Activated effector memory CD4-positive, alpha-beta T cell treated with anti-CD3 and anti-CD28 coated beads, Interleukin-2, amount 50 U/mL, for 16 hours (primary cell): ENCODE measurements around the gene RALA.

Source experiments
- DNase-seq: peaks from one replicate; pipeline ENCODE4 v3.0.0-alpha.2; 2020

Gene RALA

GRCh38 chr7:39615350-39615975, 7.9 kb upstream of the RALA start:
- no peak for DNase-seq

- DNase-seq = no peak
Observed at GRCh38 chr7:39616138-39616537, 7.2 kb upstream of the RALA start.

DNA sequence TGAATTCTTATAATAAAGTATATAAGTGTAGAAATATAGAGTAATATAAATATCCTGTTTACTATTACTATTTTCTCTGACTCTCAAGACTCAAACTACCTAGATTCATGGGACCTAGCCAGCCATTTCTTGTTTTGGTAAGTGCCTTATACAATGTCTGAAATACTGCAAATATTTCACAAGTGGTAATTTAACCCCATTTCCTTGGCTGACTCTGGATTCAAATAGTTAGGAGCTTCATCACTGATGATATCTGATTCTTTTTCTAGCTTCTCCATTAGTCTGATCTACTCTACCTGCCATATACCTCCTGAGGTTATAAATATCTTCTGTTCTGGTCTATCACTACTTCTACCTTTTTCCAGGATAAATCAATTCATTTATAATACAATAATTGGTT, 6.4 kb upstream of the RALA start:
- no peak for DNase-seq

DNA sequence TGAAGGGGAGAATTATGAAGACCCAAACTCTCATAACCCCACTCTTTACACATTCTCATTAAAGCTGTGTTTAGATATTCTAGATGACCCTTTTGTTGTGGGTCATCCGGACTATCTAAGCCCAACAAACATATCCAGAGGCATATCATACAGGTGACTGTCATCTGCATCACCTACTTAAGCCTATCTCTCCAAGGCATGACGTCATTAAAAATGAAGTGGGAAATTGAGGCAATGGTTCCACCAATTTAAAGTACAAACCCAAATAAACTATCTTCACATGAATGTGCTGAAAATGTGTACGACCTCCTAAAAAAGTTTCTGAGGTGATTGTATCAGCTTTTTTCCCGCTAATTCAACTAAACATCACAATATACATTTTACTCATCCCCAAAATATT, 4.5 kb upstream of the RALA start:
- DNase-seq = no peak

- DNase-seq = no peak
Observed at GRCh38 chr7:39620486-39620885, 2.9 kb upstream of the RALA start.

DNA sequence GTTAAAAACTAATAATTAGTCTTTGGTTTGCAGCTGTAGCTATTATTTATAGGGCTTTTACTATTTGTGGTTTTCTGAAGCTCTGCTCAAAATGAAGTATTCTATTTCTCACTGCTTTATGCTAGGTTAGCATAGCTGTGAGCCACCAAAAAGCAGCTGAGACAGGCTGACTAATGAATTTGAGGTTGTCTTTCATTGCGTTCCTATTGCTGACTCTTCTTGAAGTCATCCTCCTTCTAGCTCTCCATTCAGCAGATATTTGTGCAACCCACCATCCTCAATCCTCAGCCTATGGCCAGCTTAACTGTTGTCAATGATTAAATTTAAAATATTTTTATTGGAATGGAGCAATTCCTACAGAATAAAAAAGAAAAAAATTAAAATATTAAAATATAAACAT, 2.1 kb upstream of the RALA start:
- DNase-seq = no peak

DNA sequence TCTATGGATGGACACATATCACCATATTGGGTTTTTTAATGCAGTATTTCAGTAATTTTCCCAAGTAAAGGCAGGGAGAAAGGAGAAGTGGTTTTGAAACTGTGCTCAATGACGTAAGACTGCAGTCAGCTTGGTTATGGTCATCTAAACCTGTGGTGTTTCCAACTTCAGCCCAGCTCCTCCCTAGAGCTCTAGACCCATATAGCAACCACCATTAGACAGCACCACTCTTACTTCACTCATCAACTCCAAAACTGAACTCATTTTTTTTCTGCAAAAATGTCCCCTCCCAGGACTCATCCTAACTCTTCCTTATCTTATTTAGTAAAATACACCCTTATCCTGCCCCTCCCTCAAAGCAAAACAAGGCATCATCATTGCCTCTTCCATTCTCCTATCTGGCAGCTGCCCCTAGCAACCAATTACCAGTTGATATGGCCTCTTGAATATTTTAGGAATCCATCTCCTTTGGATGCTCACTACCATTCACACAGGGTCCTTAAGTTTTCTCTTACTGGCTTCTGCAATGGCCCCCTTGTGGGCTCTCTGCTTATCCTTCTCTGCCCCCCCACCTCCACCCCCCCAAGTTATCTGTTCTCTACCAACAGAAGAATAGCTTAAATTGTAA, 1.5 kb upstream of the RALA start:
- DNase-seq = no peak

DNA sequence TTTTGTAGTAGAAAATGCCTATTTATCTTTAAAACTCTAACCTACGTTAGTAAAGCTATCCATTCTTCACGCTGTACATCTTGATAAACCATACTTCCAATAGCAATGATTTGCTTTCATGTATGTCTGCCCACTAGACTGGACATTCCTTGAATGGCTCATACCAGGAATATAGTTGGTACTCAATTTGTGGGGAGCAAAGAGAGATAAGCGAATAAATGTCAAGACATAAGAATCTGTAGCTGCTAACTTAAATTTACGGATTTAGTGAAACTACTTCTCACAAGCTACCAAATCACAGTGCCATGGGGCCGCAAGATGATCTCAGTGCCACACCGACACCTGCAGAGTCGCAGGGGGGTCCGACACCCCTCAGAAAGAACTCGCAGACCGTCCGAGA, 763 bp upstream of the RALA start:
- DNase-seq = no peak

DNA sequence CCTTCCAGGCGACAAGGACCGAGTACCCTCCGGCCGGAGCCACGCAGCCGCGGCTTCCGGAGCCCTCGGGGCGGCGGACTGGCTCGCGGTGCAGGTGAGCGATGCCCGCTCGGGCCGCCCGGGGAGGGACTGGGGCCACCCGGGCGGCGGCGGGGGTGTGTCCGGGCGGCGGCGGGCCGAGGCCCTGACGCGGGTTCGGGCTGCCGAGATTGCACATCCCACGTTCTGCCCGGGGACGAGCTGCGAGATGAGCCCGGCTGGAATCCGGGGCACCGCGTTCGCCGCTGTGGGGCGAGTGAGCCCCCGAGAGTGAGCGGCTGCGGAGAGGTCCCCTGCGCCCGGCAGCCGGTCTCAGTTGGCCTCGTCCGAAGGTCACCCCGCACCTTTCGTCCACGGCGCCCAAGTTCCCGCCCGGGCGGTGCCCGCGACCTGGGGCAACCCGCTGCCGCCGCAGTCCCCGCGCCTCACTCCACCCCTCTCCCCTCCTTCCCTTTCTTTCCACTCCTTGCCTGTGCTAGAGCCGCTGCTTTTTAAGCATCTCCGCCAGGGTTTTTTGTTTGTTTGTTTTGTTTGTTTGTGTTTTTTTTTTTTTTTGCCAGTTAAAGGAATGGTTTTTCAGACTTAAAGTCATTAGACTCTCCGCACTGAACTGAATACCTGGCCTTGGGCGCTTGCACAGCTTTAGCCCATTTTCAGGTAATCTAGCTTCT, 515 bp downstream of the RALA start:
- no peak for DNase-seq

DNA sequence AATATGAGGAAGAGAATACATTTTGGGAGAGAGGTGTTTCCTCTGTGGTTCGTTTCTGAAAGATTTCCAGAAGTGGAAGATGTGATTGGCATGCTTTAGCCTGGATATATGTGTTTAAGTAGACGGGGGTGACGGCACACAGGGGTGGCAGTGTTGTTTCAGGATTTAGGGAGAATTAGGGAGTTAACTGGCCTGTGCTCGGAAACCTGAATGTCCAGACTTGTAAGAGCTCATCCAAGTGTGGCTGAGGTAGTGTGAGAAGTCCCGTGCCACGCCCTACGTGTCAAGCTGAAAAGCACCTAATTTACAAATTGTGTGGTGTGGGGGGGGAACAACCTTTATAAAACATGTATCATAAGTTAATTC, 1.1 kb downstream of the RALA start:
- peak; percentile 70 for DNase-seq

- no peak for DNase-seq
Observed at GRCh38 chr7:39624935-39625694, 1.7 kb downstream of the RALA start.

GRCh38 chr7:39631736-39632308, 8.4 kb downstream of the RALA start:
- no peak for DNase-seq

DNA sequence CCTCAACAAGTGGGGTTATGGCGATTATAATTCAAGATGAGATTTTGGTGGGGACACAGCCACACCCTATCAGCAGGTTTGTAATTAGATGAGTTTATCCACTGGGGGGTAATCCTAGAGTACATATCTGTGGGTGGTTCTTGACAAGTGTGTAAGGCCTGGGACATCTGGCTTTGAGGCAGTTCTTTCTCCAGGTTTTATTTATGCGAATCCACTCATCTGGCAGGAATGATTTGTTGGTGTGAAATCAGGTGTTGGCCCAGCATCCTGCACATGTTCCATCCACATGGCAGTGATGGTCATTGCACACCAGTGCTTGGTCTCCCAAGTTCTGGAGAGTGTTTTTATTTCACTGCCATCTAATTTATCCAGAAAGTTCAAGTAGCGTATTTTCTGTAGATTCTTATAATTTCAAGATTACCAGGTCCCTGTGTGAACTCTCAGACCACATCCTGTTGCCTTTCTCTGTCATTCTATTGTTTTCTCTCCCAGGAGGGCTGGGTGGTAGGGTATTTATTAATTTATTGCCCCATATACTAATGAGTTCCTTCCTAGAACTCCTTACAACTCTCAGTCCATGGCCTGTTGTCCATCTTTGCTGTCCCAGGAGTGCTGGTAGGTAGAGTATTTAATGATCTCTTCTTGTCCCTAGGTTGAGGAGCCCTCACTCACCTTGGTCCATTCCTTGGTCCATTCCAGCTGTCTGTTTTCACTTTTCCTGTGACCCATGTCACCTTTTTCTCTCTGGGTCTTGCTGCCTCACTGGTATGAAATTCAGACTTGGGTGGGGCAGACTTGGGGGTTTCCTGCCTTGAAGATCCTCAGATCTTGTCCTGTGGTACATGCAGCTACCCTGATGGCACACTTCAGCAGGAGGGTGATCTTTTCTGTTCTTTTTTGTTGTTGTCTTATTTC, 10.4 kb downstream of the RALA start:
- no peak for DNase-seq

DNA sequence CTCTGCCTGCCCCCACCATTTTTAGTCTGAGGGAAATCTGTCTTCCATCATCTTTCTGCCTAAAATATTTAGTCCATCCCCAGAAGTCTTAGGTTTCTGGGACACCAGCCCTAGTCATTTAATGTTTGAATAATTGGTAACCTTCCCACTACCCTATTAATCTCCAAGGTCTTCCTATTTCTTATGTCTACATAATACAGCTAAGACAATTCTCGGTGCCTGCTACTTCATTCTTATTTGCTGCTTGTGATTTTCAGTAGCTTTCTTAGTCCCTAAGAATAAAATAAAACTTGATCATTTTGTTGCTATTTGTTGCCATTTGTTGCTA, 11.1 kb downstream of the RALA start:
- no peak for DNase-seq

DNA sequence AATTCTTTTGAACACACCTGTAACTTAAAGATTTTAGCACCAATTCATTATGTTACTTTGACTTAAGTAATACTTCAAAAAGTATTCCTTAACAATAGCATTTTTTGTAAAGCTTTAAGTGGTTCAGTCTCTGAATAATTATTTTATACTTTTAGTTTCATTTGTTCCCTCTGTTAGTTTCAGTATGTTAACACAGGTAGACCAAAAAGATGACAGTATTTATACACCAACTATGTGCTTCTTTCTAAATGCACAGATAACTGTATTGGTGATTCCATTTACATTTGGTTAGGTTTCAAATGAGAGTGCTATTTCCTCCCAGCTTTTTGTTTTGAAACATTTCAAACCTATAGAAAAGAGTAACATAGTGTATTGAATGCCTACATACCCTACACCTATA, 14.0 kb downstream of the RALA start:
- no peak for DNase-seq

DNA sequence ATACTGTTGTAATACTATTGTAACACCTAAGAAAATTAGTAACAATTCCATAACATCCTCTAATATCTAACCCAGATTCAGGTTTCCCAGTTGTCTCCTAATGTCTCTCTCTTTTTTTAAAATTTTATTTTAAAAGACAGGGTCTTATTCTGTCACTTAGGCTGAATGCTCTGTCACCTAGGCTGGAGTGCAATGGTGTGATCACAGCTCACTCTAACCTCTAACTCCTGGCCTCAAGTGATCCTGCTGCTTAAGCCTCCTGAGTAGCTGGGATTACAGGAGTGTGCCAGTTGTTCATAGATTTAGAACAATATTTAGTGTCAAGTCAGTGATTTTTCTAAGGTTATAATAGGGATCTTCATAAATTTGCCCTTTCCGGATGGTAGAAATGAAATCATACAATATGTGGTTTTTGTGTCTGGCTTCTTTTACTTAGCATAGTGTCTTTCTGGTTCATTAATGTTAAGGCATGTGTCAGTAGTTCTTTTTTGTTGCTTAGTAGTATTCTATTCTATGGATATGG, 14.7 kb downstream of the RALA start:
- no peak for DNase-seq

- no peak for DNase-seq
Observed at GRCh38 chr7:39642896-39643295, 19.5 kb downstream of the RALA start.

DNA sequence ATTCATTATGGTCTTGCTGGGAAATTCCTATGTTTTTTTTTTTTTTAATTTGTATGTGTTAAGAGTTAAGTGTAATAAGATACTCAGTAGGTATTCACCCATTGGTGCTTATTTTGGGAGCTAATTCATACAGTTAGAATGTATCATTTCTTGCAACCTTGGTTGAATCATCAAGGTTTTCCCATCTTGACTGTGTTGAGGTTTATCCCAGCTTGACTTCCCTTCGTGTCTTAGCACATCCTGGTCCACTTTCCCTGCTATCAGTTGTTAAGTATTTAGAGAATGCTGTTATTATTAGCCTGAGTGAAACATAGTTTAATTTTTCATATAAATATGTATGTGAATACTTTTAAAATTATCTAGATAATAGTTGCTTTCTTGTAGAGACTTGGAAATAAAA, 20.8 kb downstream of the RALA start:
- no peak for DNase-seq

GRCh38 chr7:39645482-39646407, 22.4 kb downstream of the RALA start:
- DNase-seq = no peak

GRCh38 chr7:39647816-39648215, 24.4 kb downstream of the RALA start:
- DNase-seq = no peak

- DNase-seq = no peak
Observed at GRCh38 chr7:39650676-39651075, 27.3 kb downstream of the RALA start.
